Measurements from ENCODE around the gene GPR83. TPM values are rescaled to one million over a fixed set of nuclear protein-coding genes. Genes with fewer than 3 reads are reported as not detected.

Gene GPR83
- total RNA-seq, 3 donors from 2014 or later, result 0.51 TPM; not detected in 2

- H3K36me3 ChIP-seq (ENCODE audit: low read depth), result no peaks in the 10 kb centered on the region
- no peak overlapping the region for H3K4me3 ChIP-seq
- DNase-seq (no peak), ATAC-seq (no peak)
- no peaks in the 10 kb centered on the region for H3K9me3 ChIP-seq
- TF ChIP-seq CTCF (IDR thresholded peaks at IDR 0.05), result no peak
- intact Hi-C loops (cut with DNase I, micrococcal nuclease), result no loop called here
- H3K4me1 ChIP-seq (ENCODE audit: low read depth), result no peaks in the 10 kb centered on the region
These were observed 44.4 kb upstream of the GPR83 start for GRCh38 chr11:94445641-94446040.

- H3K4me3 ChIP-seq, result no peak overlapping the region
- intact Hi-C loops (cut with DNase I, micrococcal nuclease), result no loop called here
- H3K9me3 ChIP-seq, result no peaks in the 10 kb centered on the region
- TF ChIP-seq CTCF (IDR thresholded peaks at IDR 0.05), result no peak
- no peak for ATAC-seq
- DNase-seq, result no peak
- H3K4me1 ChIP-seq (ENCODE audit: low read depth), result no peaks in the 10 kb centered on the region
- H3K36me3 ChIP-seq (ENCODE audit: low read depth), result no peaks in the 10 kb centered on the region
These were observed 31.8 kb upstream of the GPR83 start for GRCh38 chr11:94433049-94433448.

- DNase-seq (no peak), ATAC-seq (no peak)
- Histone ChIP-seq H3K4me1 (ENCODE audit: low read depth) (no peaks in the 10 kb centered on the region), H3K4me3 (no peak overlapping the region), H3K36me3 (ENCODE audit: low read depth) (no peaks in the 10 kb centered on the region), H3K9me3 (no peaks in the 10 kb centered on the region)
- TF ChIP-seq CTCF (IDR thresholded peaks at IDR 0.05), result no peak
- intact Hi-C loops (cut with DNase I, micrococcal nuclease), result no loop called here
These were observed 23.4 kb upstream of the GPR83 start for GRCh38 chr11:94424662-94425061.

GRCh38 chr11:94424011-94424410, 22.8 kb upstream of the GPR83 start:
- Histone ChIP-seq H3K4me1 (ENCODE audit: low read depth) (no peaks in the 10 kb centered on the region), H3K36me3 (ENCODE audit: low read depth) (no peaks in the 10 kb centered on the region), H3K9me3 (no peaks in the 10 kb centered on the region), H3K4me3 (no peak overlapping the region)
- ATAC-seq, result no peak
- no peak for DNase-seq
- intact Hi-C loops (cut with DNase I, micrococcal nuclease), result no loop called here
- no peak for TF ChIP-seq CTCF (IDR thresholded peaks at IDR 0.05)

- DNase-seq (no peak), ATAC-seq (no peak)
- intact Hi-C loops (cut with DNase I, micrococcal nuclease), result no loop called here
- no peaks in the 10 kb centered on the region for H3K9me3 ChIP-seq
- H3K4me1 ChIP-seq (ENCODE audit: low read depth), result no peaks in the 10 kb centered on the region
- no peak overlapping the region for H3K4me3 ChIP-seq
- TF ChIP-seq CTCF (IDR thresholded peaks at IDR 0.05), result no peak
- no peaks in the 10 kb centered on the region for H3K36me3 ChIP-seq (ENCODE audit: low read depth)
These were observed 22.3 kb upstream of the GPR83 start for GRCh38 chr11:94423507-94423906.

- no peak overlapping the region for H3K4me3 ChIP-seq
- no peaks in the 10 kb centered on the region for H3K4me1 ChIP-seq (ENCODE audit: low read depth)
- intact Hi-C loops (cut with DNase I, micrococcal nuclease), result loop anchor here in 1 of 2 donors (10.0 kb wide), 1 partner anchor 523 kb away; no protein-coding TSS in a partner anchor
- H3K9me3 ChIP-seq, result no peaks in the 10 kb centered on the region
- TF ChIP-seq CTCF (IDR thresholded peaks at IDR 0.05), result no peak
- no peaks in the 10 kb centered on the region for H3K36me3 ChIP-seq (ENCODE audit: low read depth)
- DNase-seq (no peak), ATAC-seq (no peak)
These were observed 17.0 kb upstream of the GPR83 start for GRCh38 chr11:94418123-94418765.

Data from mucosa of descending colon (tissue), 3 donors.